ENCODE measurements around the gene SLC35F2.

The SLC35F2 gene

DNA sequence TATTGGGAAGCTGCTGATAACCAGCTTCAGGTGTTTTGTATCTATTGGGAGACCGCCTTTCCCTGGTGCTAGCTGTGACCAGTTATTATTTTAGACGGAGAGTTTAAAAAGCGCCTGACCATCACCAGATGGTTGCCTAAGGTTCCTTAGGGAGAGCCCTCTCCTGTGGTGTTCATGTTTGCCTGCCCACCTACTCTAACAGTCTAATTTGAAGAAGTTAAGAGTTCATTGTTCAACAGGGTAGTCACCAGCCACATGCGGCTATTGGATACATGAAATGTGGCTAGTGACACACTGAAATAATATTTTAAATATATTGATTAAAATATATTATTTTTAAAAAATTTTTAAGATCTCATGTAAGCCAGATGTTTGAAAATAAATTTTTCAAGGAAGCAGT lies 75.5 kb downstream of the SLC35F2 start:
- no peak for DNase-seq

DNA sequence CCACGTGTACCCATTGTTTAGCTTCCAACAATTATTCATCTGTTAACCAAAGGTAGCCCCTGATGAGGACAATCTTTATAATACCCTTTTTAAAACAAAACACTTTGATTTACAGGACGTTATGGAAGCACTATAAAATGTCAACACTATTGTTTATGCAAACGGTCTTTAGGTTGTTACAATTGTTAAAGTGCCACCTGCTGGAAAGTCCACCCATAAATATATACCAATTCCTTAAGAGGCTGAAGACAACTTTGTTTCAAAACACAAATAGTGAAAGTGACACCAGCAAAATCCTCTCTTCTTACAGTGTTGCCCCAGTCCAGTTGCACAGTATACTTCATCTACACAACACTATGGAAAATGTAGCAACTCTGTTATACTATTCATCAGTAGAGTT lies 77.8 kb downstream of the SLC35F2 start:
- no peak for DNase-seq

DNA sequence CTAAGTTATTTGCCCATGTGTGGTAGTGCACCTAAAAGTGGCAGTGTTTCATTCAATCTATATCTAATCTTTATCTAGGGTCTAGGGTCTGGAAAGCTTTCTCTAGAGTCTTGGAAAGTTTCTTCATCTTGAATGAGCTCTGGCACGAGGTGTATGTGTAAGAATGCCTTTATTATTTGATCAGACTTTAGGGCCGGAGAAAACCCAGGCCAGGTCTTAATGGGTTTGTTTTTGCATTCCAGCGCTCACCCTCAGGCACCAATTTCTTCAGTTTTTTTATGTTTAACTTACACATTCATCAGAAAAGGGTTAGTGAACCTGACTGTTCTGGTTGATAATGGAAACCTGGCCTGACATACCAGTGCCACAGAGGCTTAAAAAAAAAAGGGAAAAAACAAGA lies 78.5 kb downstream of the SLC35F2 start:
- DNase-seq, result no peak

DNA sequence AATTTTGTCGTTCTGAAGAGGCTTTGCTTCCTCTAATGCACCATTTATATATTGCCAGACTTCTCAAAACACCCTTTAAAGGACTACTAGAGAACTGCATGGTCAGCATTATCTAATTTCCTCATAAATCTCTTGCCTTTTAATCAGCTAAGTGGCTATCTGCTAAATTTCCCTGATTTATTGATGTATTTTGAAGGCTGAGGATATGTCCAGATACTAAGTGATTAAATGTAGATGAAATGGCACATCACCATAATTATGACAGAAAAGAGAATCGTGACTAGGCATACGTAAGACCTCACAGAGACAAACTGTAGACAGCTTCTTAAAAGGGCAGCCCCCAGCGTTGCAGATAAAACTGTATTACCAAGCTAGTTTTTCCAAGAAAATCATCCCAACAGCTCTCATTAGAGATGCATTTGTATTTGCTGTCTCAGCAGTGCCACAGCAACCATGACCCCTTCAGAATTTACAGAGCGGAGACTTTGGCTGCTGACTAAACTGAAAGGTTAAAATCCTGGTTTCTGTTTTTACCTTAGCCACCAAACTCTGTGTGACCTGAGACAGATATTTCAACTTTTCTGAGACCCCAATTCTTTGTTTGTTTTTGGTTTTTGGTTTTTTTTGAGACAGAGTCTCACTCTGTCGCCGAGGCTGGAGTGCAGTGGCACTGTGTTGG lies 79.6 kb downstream of the SLC35F2 start:
- no peak for DNase-seq

DNA sequence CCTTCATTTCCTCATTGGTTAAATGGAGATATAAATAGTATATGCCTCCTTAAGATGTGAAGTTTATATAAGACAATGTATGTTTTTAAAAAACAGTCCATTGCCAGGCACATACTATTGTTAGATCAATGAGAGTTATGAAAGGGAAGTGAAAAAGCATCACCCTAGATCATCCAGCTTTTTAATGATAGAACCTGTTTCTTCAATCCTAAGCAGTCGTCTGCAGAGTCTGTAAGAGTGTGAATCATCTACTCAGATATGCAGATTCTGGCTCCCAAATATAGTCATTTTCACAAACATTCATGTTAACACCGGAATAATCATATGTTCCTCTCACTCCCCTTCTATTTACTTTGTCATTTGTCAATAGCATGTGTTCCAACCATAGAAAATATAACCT lies 81.5 kb downstream of the SLC35F2 start:
- no peak for DNase-seq

DNA sequence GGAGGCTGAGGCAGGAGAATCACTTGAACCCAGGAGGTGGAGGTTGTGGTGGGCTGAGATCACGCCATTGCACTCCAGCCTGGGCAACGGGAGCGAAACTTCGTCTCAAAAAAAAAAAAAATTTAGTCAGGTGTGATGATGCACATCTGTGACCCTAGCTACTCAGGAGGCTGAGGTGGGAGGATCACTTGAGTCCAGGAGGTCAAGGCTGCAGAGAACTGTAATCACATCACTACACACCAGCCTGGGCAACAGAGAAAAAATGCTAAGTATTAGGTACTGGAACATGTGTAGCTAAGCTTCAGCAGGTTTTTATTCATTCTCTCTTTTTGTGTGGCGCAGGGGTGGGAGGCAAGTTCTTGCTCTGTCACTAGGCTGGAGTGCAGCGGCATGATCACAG lies 82.5 kb downstream of the SLC35F2 start:
- no peak for DNase-seq

DNA sequence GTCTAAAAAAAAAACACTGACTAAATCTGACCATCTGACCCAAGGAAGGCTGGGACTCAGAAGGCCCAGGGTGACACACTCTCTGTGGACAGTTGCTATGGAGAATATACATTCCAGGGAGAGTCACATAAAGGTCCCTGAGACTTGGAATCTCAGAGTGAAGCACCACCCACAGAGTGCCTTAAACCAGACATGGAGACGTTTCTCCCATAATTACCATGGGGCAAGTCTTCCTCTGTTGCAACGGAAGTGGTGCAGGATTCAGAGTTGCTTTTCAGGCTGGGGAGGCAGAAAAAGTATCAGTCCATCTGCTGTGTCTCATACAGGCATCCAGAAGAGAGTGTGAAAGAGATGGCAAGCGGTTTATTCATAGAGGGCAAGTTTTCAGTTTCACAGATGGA lies 88.0 kb downstream of the SLC35F2 start:
- no peak for DNase-seq

DNA sequence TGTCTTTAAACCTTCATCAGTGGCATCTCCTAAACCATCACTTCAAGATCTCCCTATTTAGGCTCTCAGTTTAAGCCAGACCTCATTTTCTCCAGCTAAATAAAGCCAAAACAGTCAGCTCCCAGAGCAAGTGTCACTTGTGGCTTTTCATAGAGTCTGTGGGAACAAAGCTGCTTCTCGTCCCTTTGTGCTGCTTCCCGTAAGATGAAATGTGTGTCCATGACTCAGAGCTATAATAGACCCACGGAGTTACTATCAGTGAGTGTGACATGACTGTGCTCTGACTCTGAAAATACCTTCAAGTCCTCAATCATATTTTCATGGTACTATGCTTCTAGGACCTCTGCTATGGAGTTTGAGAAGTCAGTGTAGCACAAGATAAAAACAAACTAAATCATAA lies 89.4 kb downstream of the SLC35F2 start:
- DNase-seq, result no peak

DNA sequence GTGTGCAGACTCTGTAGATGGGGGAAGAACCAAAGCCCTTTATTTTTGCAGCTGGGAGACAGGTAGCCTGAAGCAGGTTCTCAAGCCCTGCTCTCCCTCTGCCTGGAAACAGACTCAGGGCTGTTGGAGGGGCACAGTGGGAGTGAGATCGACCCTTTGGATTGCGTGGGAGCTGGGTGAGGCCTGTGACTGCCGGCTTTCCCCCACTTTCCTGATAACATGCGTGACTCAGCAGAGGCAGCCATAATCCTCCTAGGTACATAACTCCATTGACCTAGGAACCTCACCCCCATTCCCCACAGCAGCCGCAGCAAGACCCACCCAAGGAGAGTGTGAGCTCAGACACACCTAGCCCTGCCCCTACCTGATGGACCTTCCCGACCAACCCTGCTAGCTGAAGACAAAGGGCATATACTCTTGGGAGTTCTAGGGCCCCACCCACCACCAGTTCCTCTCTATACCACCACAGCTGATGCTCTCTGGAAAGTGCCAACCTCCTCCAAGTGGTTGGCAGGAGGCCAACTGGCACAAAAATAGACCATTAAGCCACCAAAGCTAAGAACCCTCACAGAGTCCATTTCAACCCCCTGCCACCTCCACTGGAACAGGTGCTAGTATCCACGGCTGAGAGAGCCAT lies 99.8 kb downstream of the SLC35F2 start:
- peak; percentile 46 to 54 for DNase-seq

DNA sequence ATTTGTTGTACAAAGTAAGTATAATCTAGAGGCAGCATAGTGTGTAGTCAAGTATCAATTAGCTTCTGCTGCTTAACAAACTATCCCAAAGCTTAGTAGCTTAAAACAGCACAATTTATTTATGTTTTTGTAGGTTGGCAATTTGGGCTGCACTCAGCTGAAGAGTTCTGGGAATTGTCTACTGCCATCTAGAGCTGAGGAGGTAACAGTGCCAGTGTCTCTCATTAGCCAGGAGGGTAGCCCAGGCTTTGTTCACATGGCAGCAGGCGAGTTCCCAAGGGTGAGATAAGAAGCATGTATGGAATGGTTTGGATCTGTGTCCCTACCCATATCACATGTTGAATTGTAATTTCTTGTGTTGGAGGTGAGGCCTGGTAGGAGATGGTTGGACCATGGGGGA lies 100.9 kb downstream of the SLC35F2 start:
- no peak for DNase-seq

DNA sequence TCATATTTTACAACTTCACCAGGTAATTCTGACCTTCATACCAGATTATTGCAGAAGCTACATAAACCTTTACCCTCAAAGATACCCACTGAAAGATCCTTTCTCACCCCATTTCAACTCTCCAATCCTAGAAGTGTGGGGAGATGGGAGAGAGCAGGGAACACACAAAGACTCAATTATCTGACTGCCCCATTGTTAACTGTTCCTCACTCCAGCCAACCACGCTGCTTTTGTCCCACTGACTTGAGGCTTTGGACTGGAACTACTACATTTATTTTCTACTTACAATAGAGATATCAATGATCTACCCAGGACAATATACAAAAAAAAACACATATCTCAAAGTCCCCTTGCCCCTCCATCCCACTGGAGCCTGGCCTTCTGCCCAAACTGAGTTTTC lies 102.0 kb downstream of the SLC35F2 start:
- no peak for DNase-seq

DNA sequence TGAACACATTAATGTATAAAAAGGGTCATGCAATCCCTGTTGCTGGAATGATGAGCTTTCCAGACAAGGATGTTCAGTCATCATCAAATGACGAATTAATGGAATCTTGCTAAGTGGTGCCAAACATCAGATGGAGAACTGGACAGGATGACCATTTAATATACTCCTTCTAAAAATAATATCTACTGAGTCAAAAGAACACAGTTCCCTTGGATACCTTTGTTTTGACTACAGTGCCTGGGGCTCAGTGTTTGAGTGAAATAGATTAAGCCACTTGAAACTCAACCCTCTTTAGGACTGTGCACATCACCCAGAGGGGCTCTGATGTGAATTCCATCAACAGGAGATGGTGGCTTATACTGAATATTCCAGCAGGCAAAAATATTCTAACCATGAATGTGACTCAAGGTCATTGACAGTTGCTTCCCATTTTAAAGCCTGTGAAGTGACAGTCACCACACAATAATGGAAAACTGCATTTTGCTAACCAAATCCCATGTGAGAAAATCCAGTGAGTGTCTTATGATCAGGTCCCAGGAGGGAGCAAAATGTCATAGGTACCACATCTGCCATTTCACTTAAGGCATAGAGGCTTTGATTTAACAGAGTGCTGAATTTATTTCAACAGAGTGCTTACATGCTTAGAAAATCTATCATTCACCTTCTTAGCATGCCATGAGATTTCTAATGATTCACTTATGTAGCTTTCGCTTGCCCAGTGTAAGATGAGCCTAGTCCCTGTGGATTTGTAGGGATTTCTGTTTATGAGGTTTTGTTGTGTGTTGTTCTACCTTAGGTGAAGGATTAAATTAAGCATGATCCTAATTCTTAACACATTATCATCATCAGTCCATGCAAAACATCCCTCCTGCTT lies 105.4 kb downstream of the SLC35F2 start:
- DNase-seq, result no peak

DNA sequence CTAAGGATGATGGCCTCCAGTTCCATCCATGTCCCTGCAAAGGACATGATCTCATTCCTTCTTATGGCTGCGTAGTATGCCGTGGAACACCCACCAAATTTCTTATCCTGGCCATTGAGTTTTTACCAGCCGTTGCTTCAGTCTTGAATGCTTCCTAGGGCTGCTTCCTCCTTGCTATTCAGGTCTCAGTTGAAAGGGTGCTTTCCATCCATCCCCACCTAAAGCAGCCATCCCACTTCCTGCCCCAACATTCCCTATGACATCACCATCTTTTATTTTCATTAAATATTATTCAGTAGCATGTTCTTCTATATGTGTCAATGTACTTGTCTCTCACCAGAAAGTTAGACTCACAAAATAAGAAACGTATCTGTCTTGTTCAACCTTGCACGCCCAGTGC lies 106.1 kb downstream of the SLC35F2 start:
- DNase-seq, result no peak

DNA sequence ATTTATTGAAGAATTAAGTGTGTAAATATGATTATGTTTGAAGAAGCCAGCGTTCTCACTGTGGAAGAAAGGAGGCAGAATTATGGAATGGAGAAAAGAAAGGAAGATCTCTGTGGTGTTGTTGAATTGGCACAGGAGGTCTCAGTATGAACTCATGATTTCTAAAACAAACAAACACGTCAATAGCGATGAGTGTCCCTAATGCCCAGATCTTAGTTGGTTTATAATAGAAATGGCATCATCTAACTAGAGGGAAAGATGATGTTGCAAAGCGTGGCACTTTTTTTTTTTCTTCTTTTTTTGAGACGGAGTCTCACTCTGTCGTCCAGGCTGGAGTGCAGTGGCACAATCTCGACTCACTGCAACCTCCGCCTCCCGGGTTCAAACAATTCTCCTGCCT lies 107.5 kb downstream of the SLC35F2 start:
- DNase-seq, result no peak

DNA sequence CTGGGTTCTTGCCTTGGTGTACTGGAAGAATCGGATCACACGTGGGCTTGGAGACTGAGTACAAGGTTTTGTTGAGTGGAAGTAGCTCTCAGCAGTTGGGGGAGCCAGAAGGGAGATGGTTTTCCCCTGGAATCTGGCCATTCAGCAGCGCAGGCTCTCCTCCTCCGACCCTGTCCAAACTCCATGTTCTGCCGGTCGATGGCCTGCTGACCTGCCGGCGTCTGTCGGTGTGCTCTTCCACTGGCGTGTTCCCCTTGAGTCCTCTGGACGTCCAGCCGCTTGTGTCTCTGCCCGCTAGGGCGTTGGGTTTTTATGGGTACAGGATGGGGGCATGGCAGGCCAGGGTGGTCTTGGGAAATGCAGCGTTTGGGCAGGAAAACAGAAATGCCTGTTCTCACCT lies 108.3 kb downstream of the SLC35F2 start:
- no peak for DNase-seq

DNA sequence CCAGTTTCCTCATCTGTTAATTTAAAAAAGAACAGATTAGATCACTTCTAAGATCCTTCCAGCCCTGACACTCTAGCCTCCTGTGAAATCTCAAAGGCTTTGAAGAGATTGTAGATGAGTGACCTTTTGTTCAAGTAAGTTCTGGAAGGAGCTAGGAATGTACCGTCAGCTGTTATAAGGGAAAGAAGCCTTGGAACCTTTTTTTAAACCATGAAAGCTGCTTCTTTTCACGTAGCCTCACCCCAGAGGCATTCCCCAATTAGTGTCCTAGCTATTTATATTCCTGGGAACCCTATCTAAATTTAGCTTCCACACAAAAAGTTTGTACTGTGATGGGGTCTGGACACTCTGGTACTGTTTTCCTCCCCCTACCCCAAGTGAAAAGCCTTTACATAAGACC lies 111.0 kb downstream of the SLC35F2 start:
- DNase-seq, result no peak

DNA sequence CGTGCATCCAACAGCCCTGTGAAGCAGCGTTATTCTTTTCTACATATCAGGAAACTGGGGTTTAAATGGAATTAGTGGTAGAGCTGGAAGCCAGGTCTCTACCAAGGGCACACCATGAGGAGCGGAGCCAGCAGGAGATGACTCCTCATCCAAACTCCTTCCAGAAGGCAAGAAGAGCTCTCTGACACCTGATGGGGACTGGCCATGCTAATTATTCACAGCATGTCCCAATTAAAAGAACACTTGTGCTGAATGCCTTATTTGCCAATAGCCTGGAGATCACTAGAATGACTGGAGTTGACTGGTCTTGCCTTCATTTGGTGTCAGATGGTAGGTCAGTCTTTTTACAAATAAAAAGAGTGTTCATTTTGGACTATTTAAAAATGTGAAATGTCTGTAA lies 113.9 kb downstream of the SLC35F2 start:
- DNase-seq, result no peak

DNA sequence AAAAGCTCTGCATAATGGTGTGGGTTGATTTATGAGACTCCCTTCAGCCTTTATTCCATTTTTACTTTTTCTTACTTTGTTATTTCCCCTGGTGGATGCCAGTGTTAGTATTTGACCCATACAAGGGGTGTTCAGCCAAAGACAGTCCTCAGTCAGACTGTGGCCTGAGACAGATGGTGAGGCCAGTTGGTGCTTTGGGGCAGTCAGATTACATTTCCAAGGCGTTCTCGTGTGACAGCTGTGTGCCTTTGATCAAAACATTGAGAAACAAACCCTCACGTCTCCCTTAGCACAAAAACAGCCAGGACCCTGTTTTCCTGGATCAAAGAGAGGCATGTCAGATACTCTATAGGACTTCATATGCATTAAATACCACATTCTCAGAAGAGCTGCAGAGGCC lies 115.4 kb downstream of the SLC35F2 start:
- no peak for DNase-seq

DNA sequence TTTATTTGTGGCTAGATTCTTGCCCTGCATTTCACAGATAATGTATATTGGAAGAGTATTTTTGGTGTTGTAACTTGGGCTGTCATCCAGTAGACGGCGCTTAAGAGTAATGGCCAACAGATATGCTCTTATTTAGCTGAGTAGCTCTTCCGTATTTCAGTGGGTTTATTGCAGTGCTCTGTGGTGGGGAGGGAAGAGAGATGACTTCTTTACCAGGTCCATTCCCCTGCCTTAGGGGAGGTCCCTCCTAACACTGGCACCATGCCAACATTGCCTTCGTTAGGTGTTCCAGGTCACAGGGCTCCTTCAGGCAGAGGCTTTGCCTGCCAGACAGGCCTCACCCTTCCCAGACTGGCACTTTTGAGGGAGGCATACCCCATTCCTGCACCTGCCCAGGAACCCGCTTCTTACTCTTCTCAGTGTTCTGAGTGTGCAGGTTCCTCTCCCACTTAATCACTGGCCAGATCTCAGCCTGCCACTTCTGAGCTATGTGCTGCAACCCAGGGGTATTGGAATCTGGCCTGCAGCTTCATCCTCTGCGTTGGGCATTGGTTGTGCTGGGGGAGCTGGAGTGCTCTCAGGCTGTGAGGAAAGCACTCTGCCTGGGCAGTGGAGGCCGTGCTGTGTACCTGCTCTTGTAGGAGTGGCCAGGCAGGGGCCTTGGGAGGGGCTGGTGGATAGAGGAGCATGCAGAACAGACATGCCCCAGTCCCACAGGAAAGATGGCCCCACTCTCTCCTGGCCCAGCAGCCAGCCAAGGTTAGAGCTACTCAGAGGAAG lies 117.4 kb downstream of the SLC35F2 start:
- DNase-seq, result no peak

All from NCI-H187 (cell line).